Activated naive CD4-positive, alpha-beta T cell (primary cell): ENCODE results near the gene PPM1B.
"Not testable (repeated sequence)": the region's sequence is repeated elsewhere in the genome, so short reads cannot be mapped to it uniquely, and the experiment has no call there.

ENCODE experiments used
- DNase-seq, 4 experiments: peaks; one replicate each; lab custom pipeline; 2025; lab: John Stamatoyannopoulos, UW

The PPM1B gene

GRCh38 chr2:44254023-44254422 is 85.3 kb downstream of the PPM1B start:
- no peak for DNase-seq

DNA sequence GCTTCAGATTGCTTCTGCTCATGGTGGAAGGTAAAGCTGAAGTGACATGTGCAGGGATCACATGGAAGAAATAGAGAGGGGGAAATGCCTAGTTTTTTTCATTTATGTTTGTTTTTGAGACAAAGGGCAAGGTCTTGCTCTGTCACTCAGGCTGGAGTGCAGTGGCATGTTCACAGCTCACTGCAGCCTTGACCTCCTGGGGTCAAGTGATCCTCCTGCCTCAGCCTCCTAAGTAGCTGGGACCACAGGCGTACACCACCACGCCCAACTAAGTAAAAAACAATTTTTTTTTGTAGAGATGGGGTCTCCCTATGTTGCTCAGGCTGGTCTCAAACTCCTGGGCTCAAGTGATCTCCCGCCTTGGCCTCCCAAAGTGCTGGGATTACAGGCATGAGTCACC is 87.0 kb downstream of the PPM1B start:
- not testable (repeated sequence) for DNase-seq

- not testable (repeated sequence) for DNase-seq
Measured at GRCh38 chr2:44257802-44258201, 89.1 kb downstream of the PPM1B start.

DNA sequence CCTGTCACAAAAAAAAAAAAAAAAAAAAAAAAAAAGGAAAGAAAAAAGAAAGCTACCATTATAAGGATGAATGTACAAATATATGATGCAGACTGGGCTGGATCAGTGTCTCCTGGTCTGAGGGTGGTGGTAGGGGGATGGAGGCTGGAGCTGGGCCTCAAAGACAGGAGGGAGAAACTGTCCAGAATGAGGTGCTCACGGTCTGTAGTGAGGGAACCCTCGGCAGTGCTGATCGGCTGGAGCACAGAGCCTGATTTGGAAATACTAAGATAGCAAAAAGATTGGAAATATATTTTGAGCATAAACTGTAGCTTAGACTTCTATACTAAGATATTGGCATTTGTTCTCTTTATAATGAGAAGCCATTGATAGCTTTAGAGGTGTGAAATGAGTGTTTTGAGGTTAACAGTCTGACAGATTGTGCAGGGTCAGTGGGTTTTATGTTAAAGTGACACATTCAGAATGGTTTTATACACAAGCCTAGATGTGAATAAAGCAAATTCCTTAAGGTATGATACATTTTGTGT is 98.7 kb downstream of the PPM1B start:
- no peak for DNase-seq

DNA sequence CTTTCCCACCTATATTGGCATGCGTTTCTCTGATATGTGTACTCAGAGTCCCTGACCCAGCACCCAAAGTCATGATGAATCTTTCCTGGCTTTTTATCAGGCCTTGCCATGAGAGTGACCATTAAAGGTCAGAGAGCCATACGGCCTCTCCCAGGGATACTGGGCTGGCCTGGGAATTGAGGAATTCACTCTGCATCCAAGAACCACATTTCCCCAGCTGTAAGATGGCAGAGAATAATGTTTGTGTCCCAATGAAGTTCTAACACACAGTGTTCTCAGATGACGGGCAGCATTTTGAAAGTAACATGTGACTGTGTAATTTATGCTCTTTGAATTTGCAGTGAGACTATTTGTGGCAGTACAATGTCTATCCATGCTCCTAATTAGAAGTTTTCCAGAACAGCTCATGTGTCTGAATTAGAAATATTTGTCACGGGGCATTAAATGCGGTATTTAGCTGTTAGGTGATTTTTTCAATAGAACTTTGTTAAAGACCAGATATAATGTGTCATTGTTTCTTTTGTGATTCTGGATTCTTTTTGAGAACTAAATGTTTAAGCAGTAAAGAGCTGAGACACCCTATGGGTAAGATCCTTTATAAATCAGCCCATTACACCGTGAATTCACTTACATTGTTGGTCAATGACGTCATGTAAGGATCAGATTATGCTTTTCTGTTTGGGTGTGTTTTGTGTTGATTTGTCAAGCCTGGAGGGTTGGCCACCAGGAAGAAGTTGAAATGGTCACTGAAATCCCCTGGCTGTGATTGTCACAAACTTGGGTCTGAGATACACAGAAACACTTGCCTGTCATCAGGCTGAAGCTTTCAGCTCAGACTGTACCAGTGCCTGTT is 99.3 kb downstream of the PPM1B start:
- DNase-seq = no peak

- no peak for DNase-seq
Measured at GRCh38 chr2:44269831-44270230, 101.2 kb downstream of the PPM1B start.

GRCh38 chr2:44271296-44271695 is 102.6 kb downstream of the PPM1B start:
- no peak for DNase-seq

DNA sequence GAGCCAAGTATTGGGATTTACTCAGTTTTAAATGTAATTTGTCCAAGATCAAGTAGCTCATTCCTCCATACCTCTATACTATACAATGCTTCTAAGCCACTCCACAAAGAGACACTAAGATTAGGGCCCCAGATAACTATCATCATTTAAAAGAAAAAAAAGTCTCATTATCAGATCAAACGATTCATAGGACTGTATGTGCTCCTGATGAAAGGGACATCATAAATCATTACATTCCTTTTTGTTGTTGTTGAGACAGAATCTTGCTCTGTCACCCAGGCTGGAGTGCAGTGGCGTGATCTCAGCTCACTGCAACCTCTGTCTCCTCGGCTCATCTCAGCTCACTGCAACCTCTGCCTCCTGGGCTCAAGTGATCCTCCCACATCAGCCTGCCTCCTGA is 104.4 kb downstream of the PPM1B start:
- DNase-seq = no peak

DNA sequence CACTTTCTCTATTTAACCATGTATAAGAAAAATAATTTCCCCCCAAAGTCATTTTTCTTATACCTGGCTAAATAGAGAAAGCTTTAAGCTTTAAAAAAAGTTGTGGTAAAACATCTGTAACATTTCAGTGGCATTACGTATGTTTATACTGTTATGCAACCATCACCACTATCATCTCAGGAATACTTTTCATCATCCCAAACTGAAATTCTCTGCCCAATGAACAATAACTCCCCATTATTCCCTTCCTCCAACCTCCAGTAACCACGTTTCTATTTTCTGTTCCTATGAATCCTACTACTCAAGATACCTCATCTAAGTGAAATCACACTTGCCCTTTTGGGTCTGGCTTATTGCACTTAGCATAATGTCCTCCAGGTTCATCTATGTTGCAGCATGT is 104.9 kb downstream of the PPM1B start:
- no peak for DNase-seq

- DNase-seq = no peak
Measured at GRCh38 chr2:44275927-44276303, 107.2 kb downstream of the PPM1B start.

DNA sequence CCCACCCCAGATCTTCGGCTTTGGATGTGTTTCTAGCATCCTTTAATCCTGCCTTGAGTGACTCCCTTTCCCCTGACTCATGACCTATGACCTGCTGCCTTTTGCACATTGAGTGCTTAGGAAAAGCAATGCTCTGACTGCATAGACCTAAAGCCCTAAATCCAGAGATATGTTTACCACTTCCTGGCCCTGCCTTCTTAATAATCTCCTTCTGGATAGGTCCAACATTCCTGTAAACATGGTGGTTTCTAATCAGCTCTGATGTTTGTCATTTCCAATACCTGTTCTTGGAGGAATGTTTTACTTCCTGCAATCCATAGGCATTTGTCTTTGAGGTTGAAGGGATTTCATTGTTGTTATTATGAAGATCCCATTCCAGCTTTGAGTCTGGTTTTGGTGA is 108.9 kb downstream of the PPM1B start:
- DNase-seq = no peak

GRCh38 chr2:44280869-44281268 is 112.2 kb downstream of the PPM1B start:
- DNase-seq = no peak
